Fibroblast of skin of scalp (primary cell): Measurements from ENCODE around the gene FAM200C.
A peak's percentile ranks its signal among the peaks of the same experiment; 100 is the strongest.

Source experiments
- DNase-seq: peaks from one replicate; pipeline ENCODE4 v3.0.0-alpha.2; 2013

FAM200C gene

GRCh38 chr5:160419458-160420330 is 19.8 kb upstream of the FAM200C start:
- no peak for DNase-seq

- peak; percentile 97 for DNase-seq
Observed at GRCh38 chr5:160418561-160419457, 19.0 kb upstream of the FAM200C start, which contains the start of gene SLU7. Gene SLU7, minus strand, starts transcription at chr5:160419081. Its CDS starts 3,787 bp downstream, at chr5:160415294.

- no peak for DNase-seq
Observed at GRCh38 chr5:160398806-160399205, 1.0 kb downstream of the FAM200C start.

- no peak for DNase-seq
Observed at GRCh38 chr5:160397492-160397891, 2.4 kb downstream of the FAM200C start.

GRCh38 chr5:160395111-160395510 is 4.7 kb downstream of the FAM200C start:
- DNase-seq: no peak

GRCh38 chr5:160390787-160391696 is 8.8 kb downstream of the FAM200C start:
- DNase-seq: peak; percentile 40

GRCh38 chr5:160387445-160387844 is 12.4 kb downstream of the FAM200C start:
- DNase-seq: no peak

GRCh38 chr5:160385496-160385895 is 14.4 kb downstream of the FAM200C start:
- DNase-seq: no peak

GRCh38 chr5:160384681-160385080 is 15.2 kb downstream of the FAM200C start:
- no peak for DNase-seq

- no peak for DNase-seq
Observed at GRCh38 chr5:160382346-160382745, 17.5 kb downstream of the FAM200C start.

- no peak for DNase-seq
Observed at GRCh38 chr5:160380041-160380440, 19.8 kb downstream of the FAM200C start.

GRCh38 chr5:160379511-160379910 is 20.3 kb downstream of the FAM200C start:
- no peak for DNase-seq

- DNase-seq: no peak
Observed at GRCh38 chr5:160378330-160378729, 21.5 kb downstream of the FAM200C start.

- DNase-seq: no peak
Observed at GRCh38 chr5:160377651-160378050, 22.2 kb downstream of the FAM200C start.

GRCh38 chr5:160376416-160376815 is 23.4 kb downstream of the FAM200C start:
- no peak for DNase-seq

GRCh38 chr5:160375701-160376100 is 24.2 kb downstream of the FAM200C start:
- DNase-seq: no peak

GRCh38 chr5:160375166-160375565 is 24.7 kb downstream of the FAM200C start:
- DNase-seq: peak; percentile 69

GRCh38 chr5:160371294-160371693 is 28.6 kb downstream of the FAM200C start:
- no peak for DNase-seq

- DNase-seq: no peak
Observed at GRCh38 chr5:160370713-160371034, 29.2 kb downstream of the FAM200C start.

GRCh38 chr5:160369990-160370712 is 29.7 kb downstream of the FAM200C start, which contains the start of gene C1QTNF2:
Gene C1QTNF2, minus strand, starts transcription at chr5:160370626. Its CDS starts 15,615 bp downstream, at chr5:160355011.
- DNase-seq: peak; percentile 74

GRCh38 chr5:160367885-160368284 is 32.0 kb downstream of the FAM200C start:
- no peak for DNase-seq

GRCh38 chr5:160367261-160367660 is 32.6 kb downstream of the FAM200C start:
- DNase-seq: no peak
